SK-N-MC (cell line): ENCODE measurements around the gene ATXN7L1.

Source experiments
- DNase-seq: peaks from one replicate; pipeline ENCODE4 v3.0.0-alpha.2; 2011; ENCODE audit warnings: low read depth, low spot score
- H3K27ac ChIP-seq: fragments of 200-600 bp; sonication (generic); 2 replicates; pipeline ENCODE4 v1.5.1; 2016; ENCODE audit warnings: mixed run types
- H3K36me3 ChIP-seq: fragments of 200-600 bp; sonication (generic); 2 replicates; pipeline ENCODE4 v1.6.1; 2017; ENCODE audit warnings: antibody characterized with exemption, low read length, mixed read lengths; ENCODE audit not compliant: insufficient read depth
- H3K4me3 ChIP-seq: fragments of 200-600 bp; sonication (generic); 2 replicates; pipeline ENCODE4 v1.5.1; 2016
- H3K9ac ChIP-seq: fragments of 200-600 bp; sonication (generic); 2 replicates; pipeline ENCODE4 v1.8.0; 2017; ENCODE audit warnings: mixed run types, mixed read lengths; ENCODE audit not compliant: insufficient read length
- H3K9me3 ChIP-seq: fragments of 200-600 bp; sonication (generic); 2 replicates; pipeline ENCODE4 v1.6.1; 2017; ENCODE audit warnings: low read depth, mild to moderate bottlenecking, antibody characterized with exemption, low read length, moderate library complexity, mixed read lengths
- EZH2 ChIP-seq: fragments of 200-600 bp; sonication (generic); IDR thresholded peaks from one replicate; pipeline ENCODE4 v1.6.1; 2017; ENCODE audit warnings: antibody characterized with exemption
- FOXP2 ChIP-seq: optimal IDR thresholded peaks from 2 replicates; pipeline ENCODE3; 2011; ENCODE audit warnings: mild to moderate bottlenecking, moderate library complexity; ENCODE audit not compliant: insufficient read depth; ENCODE audit errors: extremely low read length, control extremely low read depth
- POLR2AphosphoS5 ChIP-seq: IDR thresholded peaks from 2 replicates; pipeline ENCODE4 v1.6.1; 2012; ENCODE audit warnings: mild to moderate bottlenecking, low read depth, low read length, borderline replicate concordance

Gene ATXN7L1

GRCh38 chr7:105578496-105578895 lies 297.9 kb downstream of the ATXN7L1 start:
- no peak overlapping the region for H3K27ac ChIP-seq
- H3K9ac ChIP-seq, result no peak overlapping the region
- TF ChIP-seq EZH2 (no peak), FOXP2 (no peak), POLR2AphosphoS5 (no peak)
- H3K36me3 ChIP-seq, result no peaks in the 10 kb centered on the region
- DNase-seq, result no peak
- H3K9me3 ChIP-seq, result no peaks in the 10 kb centered on the region
- H3K4me3 ChIP-seq, result no peak overlapping the region

- no peaks in the 10 kb centered on the region; the same call in 1 of the 2 replicates for H3K36me3 ChIP-seq
- TF ChIP-seq FOXP2 (no peak), POLR2AphosphoS5 (no peak), EZH2 (no peak)
Measured at GRCh38 chr7:105577251-105577650, 299.1 kb downstream of the ATXN7L1 start.

GRCh38 chr7:105571891-105572290 lies 304.5 kb downstream of the ATXN7L1 start:
- Histone ChIP-seq H3K9me3 (no peaks in the 10 kb centered on the region), H3K4me3 (no peak overlapping the region), H3K36me3 (peaks cover 18% of the 10 kb centered on the region), H3K27ac (no peak overlapping the region), H3K9ac (no peak overlapping the region)
- no peak for TF ChIP-seq FOXP2
- TF ChIP-seq EZH2, result no peak
- DNase-seq, result no peak

More at GRCh38 chr7:105577251-105577650, 299.1 kb downstream of the ATXN7L1 start:
- no peaks in the 10 kb centered on the region for H3K9me3 ChIP-seq
- no peak overlapping the region for H3K27ac ChIP-seq
- no peak overlapping the region for H3K9ac ChIP-seq
- no peak overlapping the region for H3K4me3 ChIP-seq
- no peak for DNase-seq

- no peak for DNase-seq
- H3K27ac ChIP-seq, result no peak overlapping the region
Measured at GRCh38 chr7:105567821-105568220, 308.6 kb downstream of the ATXN7L1 start.

GRCh38 chr7:105567024-105567423 lies 309.4 kb downstream of the ATXN7L1 start:
- TF ChIP-seq FOXP2, result no peak
- no peak for TF ChIP-seq POLR2AphosphoS5
- no peak for TF ChIP-seq EZH2
- Histone ChIP-seq H3K4me3 (no peak overlapping the region), H3K9ac (no peak overlapping the region), H3K27ac (no peak overlapping the region), H3K9me3 (no peaks in the 10 kb centered on the region), H3K36me3 (peaks cover 60% of the 10 kb centered on the region)
- DNase-seq, result no peak

More at GRCh38 chr7:105567821-105568220, 308.6 kb downstream of the ATXN7L1 start:
- peaks cover 55% of the 10 kb centered on the region for H3K36me3 ChIP-seq
- no peak overlapping the region for H3K9ac ChIP-seq
- no peaks in the 10 kb centered on the region for H3K9me3 ChIP-seq
- no peak overlapping the region for H3K4me3 ChIP-seq
- TF ChIP-seq EZH2 (no peak), FOXP2 (no peak), POLR2AphosphoS5 (no peak)

- Histone ChIP-seq H3K4me3 (no peak overlapping the region), H3K36me3 (peaks cover 66% of the 10 kb centered on the region), H3K9ac (no peak overlapping the region), H3K27ac (no peak overlapping the region), H3K9me3 (no peaks in the 10 kb centered on the region)
- TF ChIP-seq FOXP2 (no peak), EZH2 (no peak), POLR2AphosphoS5 (no peak)
- DNase-seq, result no peak
Measured at GRCh38 chr7:105565190-105565589, 311.2 kb downstream of the ATXN7L1 start.

GRCh38 chr7:105559926-105560325 lies 316.5 kb downstream of the ATXN7L1 start:
- Histone ChIP-seq H3K4me3 (no peak overlapping the region), H3K27ac (no peak overlapping the region), H3K9me3 (no peaks in the 10 kb centered on the region), H3K36me3 (peaks cover 61% of the 10 kb centered on the region), H3K9ac (no peak overlapping the region)
- TF ChIP-seq FOXP2 (no peak), POLR2AphosphoS5 (no peak)
- DNase-seq, result no peak
